ENCODE data around the gene SPPL3.
A peak's percentile ranks its signal among the peaks of the same experiment; 100 is the strongest.

The SPPL3 gene

GRCh38 chr12:120725659-120726509 lies 178.3 kb downstream of the SPPL3 start, which contains the start of gene ACADS:
Gene ACADS, plus strand, starts transcription at chr12:120725826. Its CDS starts 60 bp downstream, at chr12:120725886.
- TF ChIP-seq TAF1 (IDR thresholded peaks at IDR 0.05; ENCODE audit: borderline replicate concordance, insufficient read depth, low read length): no peak
- no peak for TF ChIP-seq SIN3A (IDR thresholded peaks at IDR 0.05; ENCODE audit: borderline replicate concordance, insufficient read depth, low read length)
- TF ChIP-seq REST (IDR thresholded peaks at IDR 0.05; ENCODE audit: insufficient read depth in 1 of 2, low read depth in 2 of 2, low read length in 2 of 2): no peak
- peak; percentile 76; the same call in 1 of the 2 replicates for TF ChIP-seq POLR2AphosphoS5 (IDR thresholded peaks at IDR 0.05; ENCODE audit: low read depth, low read length)
- TF ChIP-seq FOXP2 (optimal IDR thresholded peaks at IDR 0.05; ENCODE audit: borderline replicate concordance, extremely low read depth, extremely low read length, insufficient read depth): peak; percentile 63

DNA sequence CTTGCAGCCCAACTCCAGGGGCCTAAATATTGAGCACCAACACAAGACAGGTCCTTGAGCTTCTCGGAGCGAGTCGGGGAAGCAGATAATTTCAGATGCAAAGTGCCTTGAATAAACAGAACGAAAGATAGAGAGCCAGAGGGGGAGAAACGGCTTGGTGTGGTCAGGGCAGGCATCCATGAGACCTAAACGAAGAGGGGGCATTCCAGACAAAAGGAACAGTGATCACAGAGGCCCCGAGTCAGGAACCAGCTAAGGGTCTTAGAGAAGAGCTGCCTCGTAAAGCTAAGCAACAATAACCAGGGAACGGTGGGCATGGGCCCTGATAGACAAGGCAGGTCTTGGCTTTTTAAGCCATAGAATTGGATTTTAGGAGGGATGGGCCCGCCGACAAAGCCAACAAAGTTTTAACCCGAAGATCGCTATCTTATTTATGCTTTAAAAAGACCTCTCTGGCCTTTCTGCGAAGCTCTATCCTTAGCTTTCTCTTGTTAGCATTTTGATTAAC lies 179.0 kb downstream of the SPPL3 start:
- no peak for TF ChIP-seq POLR2AphosphoS5 (IDR thresholded peaks at IDR 0.05; ENCODE audit: low read depth, low read length)
- no peak for TF ChIP-seq FOXP2 (optimal IDR thresholded peaks at IDR 0.05; ENCODE audit: borderline replicate concordance, extremely low read depth, extremely low read length, insufficient read depth)
- TF ChIP-seq REST (IDR thresholded peaks at IDR 0.05; ENCODE audit: insufficient read depth in 1 of 2, low read depth in 2 of 2, low read length in 2 of 2): no peak
- TF ChIP-seq SIN3A (IDR thresholded peaks at IDR 0.05; ENCODE audit: borderline replicate concordance, insufficient read depth, low read length): no peak
- no peak for TF ChIP-seq TAF1 (IDR thresholded peaks at IDR 0.05; ENCODE audit: borderline replicate concordance, insufficient read depth, low read length)

- TF ChIP-seq REST (IDR thresholded peaks at IDR 0.05; ENCODE audit: insufficient read depth in 1 of 2, low read depth in 2 of 2, low read length in 2 of 2) (no peak), TAF1 (IDR thresholded peaks at IDR 0.05; ENCODE audit: borderline replicate concordance, insufficient read depth, low read length) (no peak), POLR2AphosphoS5 (IDR thresholded peaks at IDR 0.05; ENCODE audit: low read depth, low read length) (no peak), FOXP2 (optimal IDR thresholded peaks at IDR 0.05; ENCODE audit: borderline replicate concordance, extremely low read depth, extremely low read length, insufficient read depth) (no peak), SIN3A (IDR thresholded peaks at IDR 0.05; ENCODE audit: borderline replicate concordance, insufficient read depth, low read length) (no peak)
Observed at GRCh38 chr12:120724720-120725119, 179.4 kb downstream of the SPPL3 start.

GRCh38 chr12:120722784-120723183 lies 181.4 kb downstream of the SPPL3 start:
- TF ChIP-seq TAF1 (IDR thresholded peaks at IDR 0.05; ENCODE audit: borderline replicate concordance, insufficient read depth, low read length): no peak
- no peak for TF ChIP-seq FOXP2 (optimal IDR thresholded peaks at IDR 0.05; ENCODE audit: borderline replicate concordance, extremely low read depth, extremely low read length, insufficient read depth)
- TF ChIP-seq SIN3A (IDR thresholded peaks at IDR 0.05; ENCODE audit: borderline replicate concordance, insufficient read depth, low read length): no peak
- TF ChIP-seq POLR2AphosphoS5 (IDR thresholded peaks at IDR 0.05; ENCODE audit: low read depth, low read length): no peak

- TF ChIP-seq SIN3A (IDR thresholded peaks at IDR 0.05; ENCODE audit: borderline replicate concordance, insufficient read depth, low read length): no peak
- no peak for TF ChIP-seq TAF1 (IDR thresholded peaks at IDR 0.05; ENCODE audit: borderline replicate concordance, insufficient read depth, low read length)
- no peak for TF ChIP-seq FOXP2 (optimal IDR thresholded peaks at IDR 0.05; ENCODE audit: borderline replicate concordance, extremely low read depth, extremely low read length, insufficient read depth)
- no peak for TF ChIP-seq REST (IDR thresholded peaks at IDR 0.05; ENCODE audit: insufficient read depth in 1 of 2, low read depth in 2 of 2, low read length in 2 of 2)
- TF ChIP-seq POLR2AphosphoS5 (IDR thresholded peaks at IDR 0.05; ENCODE audit: low read depth, low read length): no peak
Observed at GRCh38 chr12:120721866-120722265, 182.3 kb downstream of the SPPL3 start.

Data from PFSK-1 (cell line).